ENCODE results near the gene PC. TPM values are rescaled to one million over a fixed set of nuclear protein-coding genes. Genes with fewer than 3 reads are reported as not detected.

PC gene
- total and polyA plus RNA-seq, 9 of the 15 experiments (the other 6 are each of a cell fraction or from before 2014, with no cell fraction given) = 0.94 to 38.0 (median 8.7) TPM

DNA sequence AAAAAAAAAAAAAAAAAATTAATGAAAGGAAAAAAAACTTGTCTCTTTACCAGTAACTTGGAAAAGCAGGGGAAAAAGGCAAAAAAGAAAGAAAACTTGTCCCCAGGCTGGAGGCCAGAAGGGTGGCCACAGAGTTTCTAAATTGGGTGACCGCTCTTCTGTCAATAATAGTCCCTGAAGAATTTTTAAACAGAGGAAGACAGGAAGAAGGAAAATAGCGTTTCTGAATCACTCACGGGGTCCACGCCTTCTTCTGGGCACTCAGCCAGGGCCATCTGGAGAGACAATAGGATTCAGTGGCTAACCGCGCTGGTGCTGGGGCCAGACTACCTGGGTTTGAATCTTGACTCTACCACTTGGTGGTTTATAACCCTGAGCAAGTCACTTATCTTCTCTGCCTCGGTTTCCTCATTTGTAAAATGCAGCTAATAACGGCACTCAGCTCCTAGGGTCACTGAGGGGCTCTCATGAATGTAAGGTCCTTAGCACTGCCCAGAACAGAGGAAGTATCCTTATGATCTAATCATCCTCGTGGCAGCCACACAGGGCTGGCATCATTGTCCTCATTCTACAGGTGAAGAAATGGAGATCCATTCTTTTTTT lies 23.9 kb upstream of the PC start (continued):
- no peak for TF ChIP-seq ZBTB8A (IDR thresholded peaks at IDR 0.05; ENCODE audit: partially characterized antibody)
- TF ChIP-seq ATF1 (CRISPR knock-in tag; IDR thresholded peaks at IDR 0.05) = no peak
- 0 out of 2 replicates have a peak, but pooled peaks have one; percentile 20 for TF ChIP-seq ATF1 (tag; IDR thresholded peaks at IDR 0.05)
- no peak for TF ChIP-seq EP400 (IDR thresholded peaks at IDR 0.05)
- TF ChIP-seq, protein P1, sequence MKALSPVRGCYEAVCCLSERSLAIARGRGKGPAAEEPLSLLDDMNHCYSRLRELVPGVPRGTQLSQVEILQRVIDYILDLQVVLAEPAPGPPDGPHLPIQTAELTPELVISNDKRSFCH (CRISPR knock-in tag; IDR thresholded peaks at IDR 0.05) = no peak
- TF ChIP-seq, protein P1 (tag; IDR thresholded peaks at IDR 0.05) = no peak
- peak; percentile 78 for TF ChIP-seq JUND (IDR thresholded peaks at IDR 0.05; ENCODE audit: borderline replicate concordance, low read depth, low read length)
- peak; percentile 63; the same call in 2 of the 3 replicates for TF ChIP-seq JUND (tag; IDR thresholded peaks at IDR 0.05; ENCODE audit: borderline replicate concordance, low read depth, low read length)
- no peak for TF ChIP-seq HDAC8 (tag; IDR thresholded peaks at IDR 0.05)
- no peak for TF ChIP-seq ZNF174 (CRISPR knock-in tag; IDR thresholded peaks at IDR 0.05)
- TF ChIP-seq RBM14 (IDR thresholded peaks at IDR 0.05; ENCODE audit: borderline replicate concordance, insufficient read depth, low read depth, low read length) = no peak
- TF ChIP-seq RCOR1 (IDR thresholded peaks at IDR 0.05; ENCODE audit: borderline replicate concordance in 1 of 2, low read depth in 2 of 2, low read length in 2 of 2) = peak in 1 of 2 experiments; percentile 64; a peak in 2 of 4 replicates
- no peak for TF ChIP-seq SRSF1 (IDR thresholded peaks at IDR 0.05; ENCODE audit: low read depth, low read length)
- TF ChIP-seq, protein P2, sequence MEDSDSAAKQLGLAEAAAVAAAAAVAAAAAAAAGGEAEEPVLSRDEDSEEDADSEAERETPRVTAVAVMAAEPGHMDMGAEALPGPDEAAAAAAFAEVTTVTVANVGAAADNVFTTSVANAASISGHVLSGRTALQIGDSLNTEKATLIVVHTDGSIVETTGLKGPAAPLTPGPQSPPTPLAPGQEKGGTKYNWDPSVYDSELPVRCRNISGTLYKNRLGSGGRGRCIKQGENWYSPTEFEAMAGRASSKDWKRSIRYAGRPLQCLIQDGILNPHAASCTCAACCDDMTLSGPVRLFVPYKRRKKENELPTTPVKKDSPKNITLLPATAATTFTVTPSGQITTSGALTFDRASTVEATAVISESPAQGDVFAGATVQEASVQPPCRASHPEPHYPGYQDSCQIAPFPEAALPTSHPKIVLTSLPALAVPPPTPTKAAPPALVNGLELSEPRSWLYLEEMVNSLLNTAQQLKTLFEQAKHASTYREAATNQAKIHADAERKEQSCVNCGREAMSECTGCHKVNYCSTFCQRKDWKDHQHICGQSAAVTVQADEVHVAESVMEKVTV (CRISPR knock-in tag; IDR thresholded peaks at IDR 0.05) = no peak
- no peak for TF ChIP-seq TAF7 (tag; IDR thresholded peaks at IDR 0.05)
- TF ChIP-seq, protein P3, sequence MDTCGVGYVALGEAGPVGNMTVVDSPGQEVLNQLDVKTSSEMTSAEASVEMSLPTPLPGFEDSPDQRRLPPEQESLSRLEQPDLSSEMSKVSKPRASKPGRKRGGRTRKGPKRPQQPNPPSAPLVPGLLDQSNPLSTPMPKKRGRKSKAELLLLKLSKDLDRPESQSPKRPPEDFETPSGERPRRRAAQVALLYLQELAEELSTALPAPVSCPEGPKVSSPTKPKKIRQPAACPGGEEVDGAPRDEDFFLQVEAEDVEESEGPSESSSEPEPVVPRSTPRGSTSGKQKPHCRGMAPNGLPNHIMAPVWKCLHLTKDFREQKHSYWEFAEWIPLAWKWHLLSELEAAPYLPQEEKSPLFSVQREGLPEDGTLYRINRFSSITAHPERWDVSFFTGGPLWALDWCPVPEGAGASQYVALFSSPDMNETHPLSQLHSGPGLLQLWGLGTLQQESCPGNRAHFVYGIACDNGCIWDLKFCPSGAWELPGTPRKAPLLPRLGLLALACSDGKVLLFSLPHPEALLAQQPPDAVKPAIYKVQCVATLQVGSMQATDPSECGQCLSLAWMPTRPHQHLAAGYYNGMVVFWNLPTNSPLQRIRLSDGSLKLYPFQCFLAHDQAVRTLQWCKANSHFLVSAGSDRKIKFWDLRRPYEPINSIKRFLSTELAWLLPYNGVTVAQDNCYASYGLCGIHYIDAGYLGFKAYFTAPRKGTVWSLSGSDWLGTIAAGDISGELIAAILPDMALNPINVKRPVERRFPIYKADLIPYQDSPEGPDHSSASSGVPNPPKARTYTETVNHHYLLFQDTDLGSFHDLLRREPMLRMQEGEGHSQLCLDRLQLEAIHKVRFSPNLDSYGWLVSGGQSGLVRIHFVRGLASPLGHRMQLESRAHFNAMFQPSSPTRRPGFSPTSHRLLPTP (IDR thresholded peaks at IDR 0.05; ENCODE audit: borderline replicate concordance, extremely low read depth, insufficient read length) = no peak
- TF ChIP-seq SAFB (IDR thresholded peaks at IDR 0.05; ENCODE audit: borderline replicate concordance, low read depth, low read length) = no peak
- no peak for TF ChIP-seq ZNF785 (CRISPR knock-in tag; IDR thresholded peaks at IDR 0.05)
- TF ChIP-seq SIN3B (IDR thresholded peaks at IDR 0.05; ENCODE audit: low read depth) = no peak
- TF ChIP-seq RBM39 (optimal IDR thresholded peaks at IDR 0.05; ENCODE audit: low read depth, low read length) = no peak
- TF ChIP-seq SMAD2 (IDR thresholded peaks at IDR 0.05; ENCODE audit: low read depth, low read length) = no peak
- no peak for TF ChIP-seq MAFG (tag; conservative IDR thresholded peaks at IDR 0.05)
- TF ChIP-seq SRSF9 (IDR thresholded peaks at IDR 0.05; ENCODE audit: borderline replicate concordance, low read depth, low read length) = no peak
